Neural cell (in vitro differentiated cells): Measurements from ENCODE around the gene EDIL3. TPM values are rescaled to one million over a fixed set of nuclear protein-coding genes. Genes with fewer than 3 reads are reported as not detected.

Experiments
- H2AFZ ChIP-seq: fragments of 200-600, 300-800 bp; sonication (generic), shearing (Covaris generic); 2 replicates; pipeline ENCODE4 v1.6.0; 2014; ENCODE audit warnings: low read depth, mild to moderate bottlenecking, antibody characterized with exemption, low read length, moderate library complexity
- H3F3A ChIP-seq: fragments of 200-600 bp; shearing (Covaris generic); 2 replicates; pipeline ENCODE4 v1.6.1; 2016; ENCODE audit warnings: mild to moderate bottlenecking, moderate library complexity, mixed read lengths, antibody characterized with exemption, low read length; ENCODE audit not compliant: insufficient read depth, poor library complexity, severe bottlenecking
- H3K27ac ChIP-seq: fragments of 200-600, 300-800 bp; sonication (generic), shearing (Covaris generic); 2 replicates; pipeline ENCODE4 v1.5.1; 2014; ENCODE audit warnings: mild to moderate bottlenecking, low read length, moderate library complexity
- H3K27me3 ChIP-seq: fragments of 300-800, 200-600 bp; sonication (generic), shearing (Covaris generic); 2 replicates; pipeline ENCODE4 v1.6.0; 2014; ENCODE audit warnings: mild to moderate bottlenecking, low read depth, low read length, moderate library complexity; ENCODE audit not compliant: insufficient read depth
- H3K36me3 ChIP-seq: fragments of 300-800, 200-600 bp; sonication (generic), shearing (Covaris generic); 2 replicates; pipeline ENCODE4 v1.5.1; 2014; ENCODE audit warnings: mild to moderate bottlenecking, antibody characterized with exemption, low read length, moderate library complexity; ENCODE audit not compliant: insufficient read depth
- H3K4me2 ChIP-seq: fragments of 300-800, 200-600 bp; sonication (generic), shearing (Covaris generic); 2 replicates; pipeline ENCODE4 v1.6.0; 2014; ENCODE audit warnings: mild to moderate bottlenecking, low read length
- H3K4me3 ChIP-seq: fragments of 300-800, 200-600 bp; sonication (generic), shearing (Covaris generic); 2 replicates; pipeline ENCODE4 v1.5.1; 2014; ENCODE audit warnings: mild to moderate bottlenecking, low read length, moderate library complexity
- H3K79me2 ChIP-seq: fragments of 200-600 bp; shearing (Covaris generic); replicated peaks from 2 replicates; pipeline ENCODE4 v1.6.0; 2014; ENCODE audit warnings: mild to moderate bottlenecking, low read length, moderate library complexity; ENCODE audit not compliant: insufficient read depth
- H3K9ac ChIP-seq: fragments of 300-800, 200-600 bp; sonication (generic), shearing (Covaris generic); 2 replicates; pipeline ENCODE4 v1.6.1; 2016; ENCODE audit warnings: mild to moderate bottlenecking, low read length, mixed read lengths
- H3K9me2 ChIP-seq: fragments of 200-600 bp; shearing (Covaris generic); 2 replicates; pipeline ENCODE4 v1.6.1; 2016; ENCODE audit warnings: mild to moderate bottlenecking, low read length, mixed read lengths; ENCODE audit not compliant: insufficient read depth
- H3K9me3 ChIP-seq: fragments of 200-600, 300-800 bp; sonication (generic), shearing (Covaris generic); 2 replicates; pipeline ENCODE4 v1.6.1; 2016; ENCODE audit warnings: mild to moderate bottlenecking, mixed run types, low read length, moderate library complexity, mixed read lengths
- H4K20me1 ChIP-seq: fragments of 200-600 bp; shearing (Covaris generic); 2 replicates; pipeline ENCODE4 v1.6.1; 2016; ENCODE audit warnings: mild to moderate bottlenecking, mixed run types; ENCODE audit not compliant: insufficient read depth
- CTCF ChIP-seq: fragments of 450-650 bp; IDR thresholded peaks from 2 replicates; pipeline ENCODE4 v1.5.1; 2014; ENCODE audit warnings: antibody characterized with exemption, mild to moderate bottlenecking, moderate library complexity; ENCODE audit not compliant: poor library complexity, severe bottlenecking
- EP300 ChIP-seq: fragments of 450-650 bp; conservative IDR thresholded peaks from 2 replicates; pipeline ENCODE4 v1.6.1; 2014; ENCODE audit warnings: antibody characterized with exemption, mild to moderate bottlenecking, moderate library complexity; ENCODE audit not compliant: poor library complexity, severe bottlenecking
- EZH2 ChIP-seq: fragments of 200-600, 300-800 bp; shearing (Covaris generic), sonication (generic); IDR thresholded peaks from 2 replicates; pipeline ENCODE4 v1.6.1; 2014; ENCODE audit warnings: antibody characterized with exemption, low read length, borderline replicate concordance, mild to moderate bottlenecking; ENCODE audit not compliant: insufficient read depth, poor library complexity, severe bottlenecking
- MXI1 ChIP-seq: fragments of 450-650 bp; conservative IDR thresholded peaks from 2 replicates; pipeline ENCODE4 v1.6.1; 2014; ENCODE audit warnings: antibody characterized with exemption, mild to moderate bottlenecking; ENCODE audit not compliant: poor library complexity, severe bottlenecking
- POLR2AphosphoS5 ChIP-seq: IDR thresholded peaks from 2 replicates; pipeline ENCODE4 v1.6.1; 2012
- RAD21 ChIP-seq: fragments of 450-650 bp; conservative IDR thresholded peaks from 2 replicates; pipeline ENCODE4 v1.6.1; 2014; ENCODE audit warnings: antibody characterized with exemption, mild to moderate bottlenecking, moderate library complexity
- REST ChIP-seq: IDR thresholded peaks from 2 replicates; pipeline ENCODE4 v1.6.1; 2012; ENCODE audit warnings: borderline replicate concordance
- SMC3 ChIP-seq: fragments of 450-650 bp; conservative IDR thresholded peaks from 2 replicates; pipeline ENCODE4 v1.6.1; 2014; ENCODE audit warnings: antibody characterized with exemption, mild to moderate bottlenecking, moderate library complexity; ENCODE audit not compliant: poor library complexity
- TAF1 ChIP-seq: IDR thresholded peaks from 2 replicates; pipeline ENCODE4 v1.6.1; 2012; ENCODE audit warnings: low read depth
- polyA plus RNA-seq: library from polyadenylated mRNA; depleted of rRNA; stranded (reverse); fragments of >200 nt; gene quantifications from 2 replicates; pipeline ENCODE4 v1.2.3, GENCODE V29; 2014

EDIL3 gene
- polyA plus RNA-seq, 1 donor from 2014 or later: 6.1 TPM

GRCh38 chr5:84237126-84237525 is 147.6 kb downstream of the EDIL3 start:
- H3K4me2 ChIP-seq: no peak overlapping the region
- H3F3A ChIP-seq: no peaks in the 10 kb centered on the region
- no peaks in the 10 kb centered on the region for H4K20me1 ChIP-seq
- H3K79me2 ChIP-seq: no peaks in the 10 kb centered on the region
- H3K4me3 ChIP-seq: no peak overlapping the region
- TF ChIP-seq MXI1: no peak
- TF ChIP-seq RAD21: no peak
- no peak for TF ChIP-seq EP300
- TF ChIP-seq TAF1: no peak
- TF ChIP-seq POLR2AphosphoS5: no peak
- TF ChIP-seq SMC3: no peak
- TF ChIP-seq EZH2: no peak
- no peak for TF ChIP-seq CTCF
- TF ChIP-seq REST: no peak
- no peaks in the 10 kb centered on the region for H3K27me3 ChIP-seq
- no peak overlapping the region for H3K9ac ChIP-seq
- H3K36me3 ChIP-seq: no peaks in the 10 kb centered on the region
- no peak overlapping the region for H3K27ac ChIP-seq
- no peak overlapping the region for H2AFZ ChIP-seq
- H3K9me3 ChIP-seq: no peaks in the 10 kb centered on the region
- H3K9me2 ChIP-seq: no peaks in the 10 kb centered on the region

GRCh38 chr5:84231433-84231832 is 153.2 kb downstream of the EDIL3 start:
- no peaks in the 10 kb centered on the region for H3K9me2 ChIP-seq
- no peaks in the 10 kb centered on the region for H3K9me3 ChIP-seq
- no peaks in the 10 kb centered on the region for H3F3A ChIP-seq
- H4K20me1 ChIP-seq: no peaks in the 10 kb centered on the region
- H3K79me2 ChIP-seq: no peaks in the 10 kb centered on the region
- H3K4me3 ChIP-seq: no peak overlapping the region
- H3K27ac ChIP-seq: no peak overlapping the region
- H3K27me3 ChIP-seq: no peaks in the 10 kb centered on the region
- H3K9ac ChIP-seq: no peak overlapping the region
- H2AFZ ChIP-seq: no peak overlapping the region
- TF ChIP-seq RAD21: no peak
- TF ChIP-seq MXI1: no peak
- no peak for TF ChIP-seq REST
- TF ChIP-seq SMC3: no peak
- no peak for TF ChIP-seq TAF1
- no peak for TF ChIP-seq POLR2AphosphoS5
- TF ChIP-seq EP300: no peak
- TF ChIP-seq EZH2: no peak
- no peak for TF ChIP-seq CTCF
- no peaks in the 10 kb centered on the region for H3K36me3 ChIP-seq
- no peak overlapping the region for H3K4me2 ChIP-seq
